GM10847 (cell line): Measurements from ENCODE around the gene PRRC2C.

Source experiments
- POLR2A ChIP-seq: IDR thresholded peaks from 2 replicates; pipeline ENCODE4 v1.6.1; 2011; ENCODE audit not compliant: insufficient read length; ENCODE audit errors: extremely low read depth

The PRRC2C gene

DNA sequence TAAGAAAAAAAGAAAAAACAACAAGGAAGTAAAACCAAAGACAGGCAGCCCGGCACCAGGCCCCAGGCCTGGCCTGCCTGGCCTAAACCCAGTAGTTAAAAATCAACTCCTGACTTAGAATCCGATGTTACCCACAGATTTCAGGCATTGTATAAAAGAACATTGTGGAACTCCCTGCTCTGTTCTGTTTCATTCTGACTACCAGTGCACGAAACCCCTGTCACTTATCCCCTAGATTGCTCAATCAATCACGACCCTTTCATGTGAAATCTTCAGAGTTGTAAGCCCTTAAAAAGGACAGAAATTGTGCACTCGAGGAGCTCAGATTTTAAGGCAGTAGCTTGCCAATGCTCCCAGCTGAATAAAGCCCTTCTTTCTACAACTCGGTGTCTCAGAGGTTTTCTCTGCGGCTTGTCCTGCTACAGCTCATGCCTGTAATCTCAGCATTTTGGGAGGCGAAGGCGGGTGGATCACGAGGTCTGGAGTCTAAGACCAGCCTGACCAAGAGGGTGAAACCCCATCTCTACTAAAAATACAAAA is 121.1 kb downstream of the PRRC2C start:
- no peak for TF ChIP-seq POLR2A

DNA sequence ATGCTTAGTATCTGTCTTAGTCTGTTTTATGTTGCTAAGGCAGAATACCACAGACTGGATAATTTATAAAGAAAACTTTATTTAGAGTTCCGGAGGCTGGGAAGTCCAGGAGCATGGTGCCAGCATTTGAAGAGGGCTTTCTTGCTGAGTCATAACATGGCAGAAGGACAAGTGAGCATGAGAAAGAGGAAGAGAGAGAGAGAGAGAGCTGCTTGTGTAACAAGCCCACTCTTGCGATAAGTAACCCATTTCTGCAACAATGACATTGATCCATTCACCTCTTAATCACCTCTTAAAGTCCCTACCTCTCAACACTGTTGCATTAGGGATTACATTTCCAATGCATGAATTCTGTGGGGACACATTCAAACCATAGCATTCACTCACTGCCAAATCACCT is 125.1 kb downstream of the PRRC2C start:
- TF ChIP-seq POLR2A = no peak

DNA sequence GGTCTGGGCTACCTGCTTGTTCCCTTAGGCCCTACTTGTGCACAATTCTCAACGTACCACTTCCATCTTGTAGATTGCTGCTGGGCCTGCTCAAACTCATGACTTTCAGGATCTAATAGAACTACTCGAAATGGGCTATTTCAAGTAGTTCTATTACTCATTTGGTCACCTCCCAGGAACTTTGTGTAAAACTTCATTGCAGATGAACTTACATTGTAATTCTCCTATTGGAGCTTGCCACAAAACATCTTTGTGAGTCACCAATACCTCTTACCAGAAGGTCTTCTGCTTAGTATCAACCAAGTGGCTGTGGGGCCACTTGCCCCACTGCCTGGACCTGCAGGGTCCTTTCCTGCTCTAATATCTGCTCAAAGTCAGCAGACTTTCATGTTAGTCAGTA is 126.0 kb downstream of the PRRC2C start:
- TF ChIP-seq POLR2A = no peak

DNA sequence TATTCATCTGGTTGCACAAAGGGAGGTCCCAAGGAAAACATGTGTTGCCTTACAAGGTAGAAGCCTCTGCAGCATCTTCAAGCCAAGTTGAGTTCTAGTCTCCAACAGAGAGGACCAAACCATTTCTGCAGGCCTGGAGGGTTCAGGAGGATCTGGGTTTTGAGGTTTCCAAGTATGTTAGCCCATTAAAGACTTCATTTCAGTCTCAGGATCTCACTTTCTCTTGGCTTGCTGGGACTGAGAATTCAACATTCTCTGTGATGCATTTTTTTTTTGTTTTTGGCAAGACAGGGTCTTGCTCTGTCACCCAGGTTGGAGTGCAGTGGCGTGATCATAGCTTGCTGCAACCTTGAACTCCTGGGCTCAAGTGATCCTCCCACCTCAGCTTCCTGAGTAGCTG is 128.0 kb downstream of the PRRC2C start:
- TF ChIP-seq POLR2A = no peak

DNA sequence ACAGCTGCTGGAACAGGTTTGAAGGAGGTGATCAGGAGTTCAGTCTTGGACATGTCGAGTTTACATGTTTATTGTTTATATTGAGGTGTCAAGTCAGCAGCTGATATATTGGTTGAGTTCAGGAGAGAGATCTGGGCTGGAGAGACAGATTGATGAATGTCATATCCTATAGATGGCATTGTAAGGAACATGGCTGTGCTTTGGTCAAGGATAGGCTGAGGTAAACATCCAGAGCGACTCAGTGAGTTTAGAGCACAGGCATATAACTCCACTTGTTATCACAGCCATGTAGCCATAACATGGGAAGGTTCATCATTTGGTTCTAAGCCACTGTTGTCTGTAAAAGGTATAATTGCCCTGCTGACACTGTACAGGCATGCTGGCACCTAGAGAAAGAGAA is 131.3 kb downstream of the PRRC2C start:
- no peak for TF ChIP-seq POLR2A

DNA sequence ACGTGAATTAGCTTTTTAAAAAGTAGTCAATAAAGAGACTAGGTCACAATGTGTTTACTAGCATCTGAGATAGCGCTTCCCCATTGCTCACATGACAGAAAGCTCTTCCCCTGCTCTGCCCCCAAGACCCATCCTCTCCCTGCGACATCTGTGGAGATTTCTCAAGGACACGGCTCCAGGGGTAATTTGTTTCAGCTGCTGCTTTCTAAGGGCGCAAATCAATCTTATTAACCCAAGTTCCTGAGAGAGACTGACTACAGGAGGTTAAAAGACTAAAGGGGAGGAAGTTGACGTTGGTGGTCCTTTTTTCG is 136.8 kb downstream of the PRRC2C start, which contains the start of gene MYOCOS:
Gene MYOCOS (plus strand): TSS at position 92 of the 311 bp plus-strand sequence. CDS start 1,641 bp downstream, outside the sequence.
- no peak for TF ChIP-seq POLR2A

DNA sequence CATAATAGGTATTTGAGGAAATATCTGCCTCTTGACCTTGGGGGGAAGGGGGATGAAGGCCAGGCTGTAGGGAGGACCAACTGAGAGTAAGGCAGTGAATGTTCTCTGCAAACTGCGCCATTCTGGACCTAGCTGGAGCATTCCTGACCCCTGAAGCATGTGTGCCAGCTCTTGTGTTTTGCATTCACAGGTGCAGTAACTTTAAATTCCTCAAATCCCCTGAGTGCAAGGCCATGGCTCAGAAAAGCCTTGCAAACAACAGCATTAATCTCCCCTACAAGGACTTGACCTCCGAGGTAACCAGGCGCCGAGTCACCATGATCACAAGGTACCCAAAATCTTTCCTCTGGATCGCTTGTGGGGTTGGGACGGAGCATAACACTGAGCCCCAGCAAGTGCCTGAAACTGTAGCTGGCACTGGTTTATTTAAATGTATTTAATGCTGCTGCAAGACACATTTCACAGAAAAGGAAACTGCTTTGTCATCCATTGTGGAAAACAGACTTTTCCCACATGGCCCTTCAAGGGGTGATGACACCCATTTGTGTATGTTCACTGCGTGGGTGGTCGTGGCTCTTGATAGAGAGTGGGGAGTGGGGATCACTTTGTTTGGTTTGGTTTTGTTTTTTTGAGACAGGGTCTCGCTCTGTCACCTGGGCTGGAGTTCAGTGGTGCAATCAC is 138.5 kb downstream of the PRRC2C start:
- TF ChIP-seq POLR2A = no peak

DNA sequence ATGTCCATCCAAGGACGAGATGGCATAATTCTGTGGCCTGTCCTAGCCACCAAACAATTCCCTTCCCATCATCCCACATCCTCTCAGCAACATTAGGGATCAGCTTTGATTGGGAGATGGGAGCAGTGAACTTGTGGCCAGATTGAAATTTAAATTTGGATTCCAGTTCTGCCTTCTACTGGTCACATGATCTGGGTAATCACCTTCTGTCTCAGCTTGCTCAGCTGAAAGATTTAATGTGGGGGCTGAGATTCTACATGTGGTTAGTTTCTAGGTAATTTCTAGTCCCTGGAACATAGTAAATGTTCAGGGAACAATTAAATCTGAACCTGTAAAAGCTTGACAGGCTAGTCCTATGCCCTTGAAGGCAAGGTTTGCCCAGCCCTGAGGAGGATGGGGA is 139.9 kb downstream of the PRRC2C start:
- TF ChIP-seq POLR2A = no peak

DNA sequence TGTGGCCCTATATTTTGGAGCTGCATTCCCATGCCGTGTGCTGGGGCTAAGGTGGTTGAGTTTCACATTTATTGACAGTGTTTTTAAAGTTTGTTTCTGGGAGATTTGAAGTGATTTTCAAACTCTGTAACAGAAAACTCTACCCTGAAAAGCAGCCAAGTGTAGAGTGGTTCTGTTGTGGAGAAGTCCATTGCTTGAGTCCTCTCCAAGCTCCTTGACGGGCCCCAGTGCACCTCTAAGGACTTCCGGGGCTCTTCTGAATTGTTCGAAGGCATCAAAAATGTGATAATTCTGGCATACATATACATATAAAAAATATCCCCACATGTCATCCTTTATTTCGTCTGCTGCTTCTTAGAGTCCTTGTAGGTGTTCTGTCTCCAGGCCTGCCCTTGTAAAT is 141.7 kb downstream of the PRRC2C start:
- no peak for TF ChIP-seq POLR2A

DNA sequence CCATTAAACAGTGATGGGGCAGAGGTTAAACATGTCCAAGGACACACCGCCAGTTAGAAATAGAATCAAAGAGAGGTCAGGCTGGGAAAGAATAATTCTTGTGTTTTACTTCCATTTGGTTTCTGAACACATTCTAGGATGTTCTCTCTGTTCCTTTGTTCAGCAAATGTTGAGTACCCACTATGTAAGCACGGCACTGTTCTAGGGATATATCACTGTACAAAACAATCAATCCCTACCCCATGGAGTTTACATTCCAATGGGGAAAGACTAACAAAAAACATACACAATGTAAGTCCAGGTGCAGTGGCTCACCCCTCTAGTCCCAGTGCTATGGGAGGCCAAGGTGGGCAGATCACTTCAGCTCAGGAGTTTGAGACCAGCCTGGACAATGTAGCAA is 142.9 kb downstream of the PRRC2C start:
- TF ChIP-seq POLR2A = no peak

DNA sequence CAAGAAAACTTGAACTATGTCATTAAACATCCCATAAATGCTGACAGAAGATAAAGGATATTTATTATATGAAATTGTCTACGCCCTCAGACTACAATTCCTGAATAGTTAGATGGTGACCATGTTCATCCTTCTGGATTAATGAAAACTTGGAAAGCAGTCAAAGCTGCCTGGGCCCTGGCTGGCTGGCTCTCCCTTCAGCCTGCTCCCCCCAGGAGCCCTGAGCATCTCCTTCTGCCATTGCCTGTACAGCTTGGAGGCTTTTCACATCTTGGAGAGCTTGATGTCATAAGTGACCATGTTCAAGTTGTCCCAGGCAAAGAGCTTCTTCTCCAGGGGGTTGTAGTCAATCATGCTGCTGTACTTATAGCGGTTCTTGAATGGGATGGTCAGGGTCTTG is 150.3 kb downstream of the PRRC2C start:
- no peak for TF ChIP-seq POLR2A

DNA sequence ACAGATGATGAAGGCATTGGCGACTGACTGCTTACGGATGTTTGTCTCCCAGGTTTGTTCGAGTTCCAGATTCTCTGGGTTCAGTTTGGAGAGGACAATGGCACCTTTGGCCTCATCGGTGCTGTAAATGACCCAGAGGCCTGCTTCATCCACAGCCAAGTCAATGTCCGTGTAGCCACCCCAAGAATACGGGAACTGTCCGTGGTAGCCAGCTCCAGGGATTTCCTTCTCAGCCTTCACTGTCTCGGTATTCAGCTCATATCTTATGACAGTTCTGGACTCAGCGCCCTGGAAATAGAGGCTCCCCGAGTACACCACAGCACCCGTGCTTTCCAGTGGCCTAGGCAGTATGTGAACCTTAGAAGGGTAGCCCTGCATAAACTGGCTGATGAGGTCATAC is 150.8 kb downstream of the PRRC2C start:
- no peak for TF ChIP-seq POLR2A

DNA sequence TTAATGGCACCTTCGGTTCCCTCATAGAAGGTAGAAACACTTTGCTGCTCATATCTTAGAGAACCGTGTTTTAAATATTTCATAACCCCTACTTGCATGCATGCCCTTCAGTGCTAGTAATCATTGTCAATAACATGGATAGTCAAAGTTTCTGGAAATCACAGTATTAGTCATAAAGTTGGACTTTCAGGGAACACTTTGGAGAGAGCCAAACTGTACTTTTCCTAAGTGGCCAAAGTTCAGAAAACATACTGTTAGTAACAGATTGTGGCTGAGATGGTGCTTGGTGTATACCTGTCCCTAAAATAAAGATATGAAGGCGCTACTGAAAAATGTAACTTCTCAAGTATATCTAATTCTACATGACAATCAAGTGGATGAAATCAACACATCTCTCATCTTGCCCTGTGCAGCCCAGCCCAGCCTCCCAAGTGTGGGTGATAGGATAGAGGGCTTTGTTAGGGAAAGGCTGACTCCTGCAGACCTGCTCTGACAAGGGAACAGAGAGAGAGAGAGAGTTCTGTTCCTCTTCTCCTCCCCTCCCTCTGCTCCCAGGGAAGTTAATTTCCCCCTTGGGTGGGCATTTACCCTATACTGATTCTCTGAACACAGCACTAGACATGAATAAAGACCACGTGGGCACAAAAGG is 152.7 kb downstream of the PRRC2C start:
- no peak for TF ChIP-seq POLR2A

DNA sequence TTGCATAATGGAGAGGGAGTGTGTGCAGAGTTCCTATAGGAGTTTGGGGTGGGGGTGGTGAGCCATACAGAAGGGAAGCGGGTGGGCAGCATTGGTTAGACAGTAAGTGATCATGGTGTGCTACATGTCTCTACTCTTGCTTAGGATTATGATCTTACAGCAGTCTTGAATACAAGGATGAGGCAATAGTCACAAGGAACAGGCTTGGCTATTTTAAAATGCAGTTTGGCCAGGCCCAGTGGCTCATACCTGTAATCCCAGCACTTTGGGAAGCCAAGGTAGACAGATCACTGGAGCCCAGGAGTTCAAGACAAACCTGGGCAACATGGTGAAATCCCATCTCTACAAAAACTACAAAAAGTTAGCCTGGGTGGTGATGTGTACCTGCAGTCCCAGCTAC is 154.9 kb downstream of the PRRC2C start:
- no peak for TF ChIP-seq POLR2A

DNA sequence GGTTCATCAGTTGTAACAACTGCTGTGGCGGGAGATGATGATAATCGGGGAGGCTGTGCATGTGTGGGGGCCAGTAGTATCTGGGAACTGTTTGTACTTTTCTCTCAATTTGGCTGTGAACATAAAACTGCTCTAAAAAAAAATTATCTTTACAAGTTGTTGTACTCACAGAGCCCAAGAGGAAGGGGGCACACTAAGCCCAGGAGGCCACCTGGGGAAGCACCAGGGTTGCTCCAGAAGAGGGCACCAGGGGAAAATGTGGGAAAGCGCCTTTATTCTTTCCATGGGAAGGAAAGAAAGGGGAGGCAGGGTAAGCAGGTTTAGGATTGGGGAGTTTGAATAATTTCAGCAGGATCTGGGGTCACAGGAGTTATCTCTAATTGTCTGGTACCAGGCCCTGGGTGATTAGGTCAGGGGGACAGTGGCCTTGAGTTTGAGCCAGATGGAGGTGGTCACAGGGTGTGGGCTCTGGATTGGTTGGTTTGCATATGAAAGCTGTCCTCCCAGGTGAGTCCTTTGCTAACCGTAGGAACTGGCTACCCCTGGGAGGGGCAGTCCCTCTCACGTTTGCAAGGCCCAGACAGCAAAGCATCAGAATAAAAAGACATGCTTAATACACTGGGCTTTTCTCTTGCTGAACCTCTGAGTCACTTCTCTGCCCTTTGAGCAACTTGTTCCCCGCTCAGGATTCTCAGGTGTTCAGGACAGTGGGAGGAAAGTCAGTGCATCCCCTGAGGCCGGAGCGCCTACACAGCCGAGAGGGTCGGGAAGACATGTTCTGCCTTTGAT is 155.9 kb downstream of the PRRC2C start:
- TF ChIP-seq POLR2A = no peak

DNA sequence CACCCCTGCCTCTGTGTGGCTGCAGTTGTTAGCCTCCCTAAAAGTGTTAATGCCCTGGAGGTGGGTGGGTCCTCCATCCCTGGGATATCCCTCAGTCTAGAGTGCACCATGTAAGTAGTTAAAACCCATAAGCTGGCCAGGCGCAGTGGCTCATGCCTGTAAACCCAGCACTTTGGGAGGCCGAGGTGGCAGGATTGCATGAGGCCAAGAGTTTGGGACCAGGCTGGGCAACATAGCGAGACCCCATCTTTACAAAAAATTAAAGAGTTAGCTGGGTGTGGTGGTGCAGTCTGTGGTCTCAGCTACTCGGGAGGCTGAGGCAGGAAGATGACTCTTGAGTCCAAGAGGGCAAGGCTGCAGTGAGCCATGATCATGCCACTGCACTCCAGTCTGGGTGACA is 156.9 kb downstream of the PRRC2C start:
- TF ChIP-seq POLR2A = no peak
